DND-41 (cell line): ENCODE data around the gene HELZ2.
"Not testable (repeated sequence)": the region's sequence is repeated elsewhere in the genome, so short reads cannot be mapped to it uniquely, and the experiment has no call there.

ENCODE experiments used
- ATAC-seq: fragments of 200-7000 bp; cut with Tn5 transposase; 3 replicates; pipeline ENCODE4 v1.9.1; 2021; ENCODE audit warnings: low read depth; ENCODE audit not compliant: insufficient read depth
- DNase-seq: peaks from one replicate; pipeline ENCODE4 v3.0.0-alpha.2; 2020
- H2AFZ ChIP-seq: 2 replicates; pipeline ENCODE4 v1.6.0; 2012; ENCODE audit warnings: low read depth, low read length
- H3K27ac ChIP-seq: 2 replicates; pipeline ENCODE4 v1.5.1; 2012; ENCODE audit warnings: low read length, inconsistent platforms
- H3K27me3 ChIP-seq: fragments of 200-600 bp; sonication (generic); 2 replicates; pipeline ENCODE4 v1.6.0; 2012; ENCODE audit warnings: low read length, mild to moderate bottlenecking, inconsistent platforms; ENCODE audit not compliant: insufficient read depth, poor library complexity
- H3K36me3 ChIP-seq: 2 replicates; pipeline ENCODE4 v1.5.1; 2012; ENCODE audit warnings: low read length, inconsistent platforms; ENCODE audit not compliant: insufficient read depth
- H3K4me1 ChIP-seq: 2 replicates; pipeline ENCODE4 v1.5.1; 2012; ENCODE audit warnings: mild to moderate bottlenecking, low read length; ENCODE audit not compliant: insufficient read depth
- H3K4me2 ChIP-seq: 2 replicates; pipeline ENCODE4 v1.6.0; 2012; ENCODE audit warnings: mild to moderate bottlenecking, moderate library complexity, low read length, inconsistent platforms; ENCODE audit not compliant: insufficient read depth
- H3K4me3 ChIP-seq, 2 experiments: fragments of 200-600 bp in 1 of 2; shearing (Covaris generic) in 1 of 2; 2 replicates each; pipeline ENCODE4 v1.5.1; 2012 to 2016; ENCODE audit warnings: inconsistent platforms in 2 of 2, low read length in 2 of 2, mild to moderate bottlenecking in 2 of 2, low read depth in 1 of 2, moderate library complexity in 1 of 2
- H3K79me2 ChIP-seq: 2 replicates; pipeline ENCODE4 v1.6.0; 2012; ENCODE audit warnings: low read length, inconsistent platforms; ENCODE audit not compliant: insufficient read depth
- H3K9ac ChIP-seq: 2 replicates; pipeline ENCODE4 v1.6.0; 2012; ENCODE audit warnings: low read depth, mild to moderate bottlenecking, inconsistent platforms, low read length, moderate library complexity
- H3K9me3 ChIP-seq: 2 replicates; pipeline ENCODE4 v1.5.1; 2012; ENCODE audit warnings: low read length, moderate library complexity, mild to moderate bottlenecking, inconsistent platforms; ENCODE audit not compliant: insufficient read depth, severe bottlenecking
- H4K20me1 ChIP-seq: 2 replicates; pipeline ENCODE4 v1.6.0; 2012; ENCODE audit warnings: low read length; ENCODE audit not compliant: insufficient read depth
- CTCF ChIP-seq: IDR thresholded peaks from 2 replicates; pipeline ENCODE4 v1.5.1; 2012; ENCODE audit warnings: borderline replicate concordance, low read length, moderate library complexity, mild to moderate bottlenecking; ENCODE audit not compliant: poor library complexity, severe bottlenecking; ENCODE audit errors: extremely low read depth
- EZH2 ChIP-seq: IDR thresholded peaks from 3 replicates; pipeline ENCODE4 v1.6.1; 2012; ENCODE audit warnings: borderline replicate concordance, low read depth, mild to moderate bottlenecking, moderate library complexity, low read length, inconsistent platforms; ENCODE audit not compliant: severe bottlenecking

HELZ2 gene

GRCh38 chr20:63572071-63572787 lies 1.8 kb downstream of the HELZ2 start:
- H3K36me3 ChIP-seq: no peaks in the 10 kb centered on the region
- TF ChIP-seq CTCF: no peak
- no peak for TF ChIP-seq EZH2
- peaks cover 33% of the 10 kb centered on the region for H4K20me1 ChIP-seq
- no peak overlapping the region for H3K4me3 ChIP-seq
- H3K79me2 ChIP-seq: no peaks in the 10 kb centered on the region; the same call in 1 of the 2 replicates
- DNase-seq (no peak), ATAC-seq (no peak)
- H3K27me3 ChIP-seq: peaks cover 13% of the 10 kb centered on the region
- H3K9ac ChIP-seq: no peak overlapping the region; the same call in 1 of the 2 replicates
- H3K4me1 ChIP-seq: peaks cover 28% of the 10 kb centered on the region
- no peak overlapping the region for H3K27ac ChIP-seq
- no peak overlapping the region for H3K4me2 ChIP-seq
- no peaks in the 10 kb centered on the region for H3K9me3 ChIP-seq
- no peak overlapping the region for H2AFZ ChIP-seq

GRCh38 chr20:63571087-63571478 lies 3.0 kb downstream of the HELZ2 start:
- not testable (repeated sequence) for H2AFZ ChIP-seq, H3K27ac ChIP-seq, H3K79me2 ChIP-seq, DNase-seq, H3K9ac ChIP-seq, H3K4me3 ChIP-seq, H3K9me3 ChIP-seq, ATAC-seq, H3K36me3 ChIP-seq, H3K4me2 ChIP-seq
- peaks cover 13% of the 10 kb centered on the region for H3K27me3 ChIP-seq
- peaks cover 28% of the 10 kb centered on the region for H3K4me1 ChIP-seq
- peaks cover 39% of the 10 kb centered on the region for H4K20me1 ChIP-seq

GRCh38 chr20:63570281-63571086 lies 3.6 kb downstream of the HELZ2 start:
- no peak overlapping the region for H2AFZ ChIP-seq
- no peak overlapping the region for H3K4me2 ChIP-seq
- peaks cover 28% of the 10 kb centered on the region for H3K4me1 ChIP-seq
- H3K4me3 ChIP-seq: no peak overlapping the region
- no peak overlapping the region for H3K9ac ChIP-seq
- H3K27me3 ChIP-seq: peaks cover 13% of the 10 kb centered on the region
- no peak for DNase-seq
- H3K79me2 ChIP-seq: no peaks in the 10 kb centered on the region; the same call in 1 of the 2 replicates
- H3K36me3 ChIP-seq: no peaks in the 10 kb centered on the region
- H3K27ac ChIP-seq: no peak overlapping the region
- ATAC-seq: no peak
- no peaks in the 10 kb centered on the region for H3K9me3 ChIP-seq
- TF ChIP-seq CTCF: no peak
- no peak for TF ChIP-seq EZH2
- peaks cover 39% of the 10 kb centered on the region for H4K20me1 ChIP-seq
